MM.1S (cell line): ENCODE measurements around the gene SCO1.
A peak's percentile ranks its signal among the peaks of the same experiment; 100 is the strongest.
"Not testable (repeated sequence)": the region's sequence is repeated elsewhere in the genome, so short reads cannot be mapped to it uniquely, and the experiment has no call there.

Experiments used
- DNase-seq: peaks from one replicate; pipeline ENCODE4 v3.0.0-alpha.2; 2015
- H2AFZ ChIP-seq: fragments of 300-600 bp; sonication (generic); 2 replicates; pipeline ENCODE4 v1.6.0; 2016; ENCODE audit warnings: antibody characterized with exemption, low read length
- H3F3A ChIP-seq: fragments of 300-600 bp; sonication (generic); 2 replicates; pipeline ENCODE4 v1.6.1; 2016; ENCODE audit warnings: mild to moderate bottlenecking, antibody characterized with exemption, low read length, moderate library complexity, mixed read lengths; ENCODE audit not compliant: insufficient read depth
- H3K27ac ChIP-seq: fragments of 300-600 bp; sonication (generic); 2 replicates; pipeline ENCODE4 v1.5.1; 2016; ENCODE audit warnings: mild to moderate bottlenecking, low read length
- H3K27me3 ChIP-seq: fragments of 300-600 bp; sonication (generic); replicated peaks from 2 replicates; pipeline ENCODE4 v1.6.0; 2016; ENCODE audit warnings: low read length; ENCODE audit not compliant: insufficient read depth
- H3K36me3 ChIP-seq: fragments of 300-600 bp; sonication (generic); replicated peaks from 2 replicates; pipeline ENCODE4 v1.6.1; 2016; ENCODE audit warnings: mild to moderate bottlenecking, low read length, mixed read lengths; ENCODE audit not compliant: insufficient read depth
- H3K4me1 ChIP-seq: fragments of 300-600 bp; sonication (generic); 2 replicates; pipeline ENCODE4 v1.6.1; 2016; ENCODE audit warnings: low read length, mixed read lengths
- H3K4me2 ChIP-seq: fragments of 300-600 bp; sonication (generic); 2 replicates; pipeline ENCODE4 v1.6.0; 2016; ENCODE audit warnings: low read depth, low read length
- H3K4me3 ChIP-seq: fragments of 300-600 bp; sonication (generic); 2 replicates; pipeline ENCODE4 v1.5.1; 2016; ENCODE audit warnings: low read length, mixed read lengths
- H3K79me2 ChIP-seq: fragments of 300-600 bp; sonication (generic); 2 replicates; pipeline ENCODE4 v1.6.1; 2016; ENCODE audit warnings: mixed run types, low read length, mixed read lengths
- H3K9ac ChIP-seq: fragments of 300-600 bp; sonication (generic); 2 replicates; pipeline ENCODE4 v1.6.1; 2016; ENCODE audit warnings: low read length, mixed read lengths
- H3K9me2 ChIP-seq: fragments of 300-600 bp; sonication (generic); replicated peaks from 2 replicates; pipeline ENCODE4 v1.6.1; 2016; ENCODE audit warnings: mild to moderate bottlenecking, low read length, mixed read lengths; ENCODE audit not compliant: insufficient read depth
- H3K9me3 ChIP-seq: fragments of 300-600 bp; sonication (generic); replicated peaks from 2 replicates; pipeline ENCODE4 v1.6.1; 2016; ENCODE audit warnings: mild to moderate bottlenecking, low read length, mixed read lengths; ENCODE audit not compliant: insufficient read depth
- H4K20me1 ChIP-seq: fragments of 300-600 bp; sonication (generic); 2 replicates; pipeline ENCODE4 v1.6.1; 2016; ENCODE audit warnings: mild to moderate bottlenecking, low read length, moderate library complexity, mixed read lengths; ENCODE audit not compliant: insufficient read depth
- EZH2 ChIP-seq: fragments of 300-600 bp; sonication (generic); optimal IDR thresholded peaks from 2 replicates; pipeline ENCODE3; 2017; ENCODE audit warnings: low read depth, mild to moderate bottlenecking, antibody characterized with exemption, low read length, mixed read lengths
- EZH2phosphoT487 ChIP-seq: fragments of 300-600 bp; sonication (generic); IDR thresholded peaks from 2 replicates; pipeline ENCODE4 v1.6.1; 2018; ENCODE audit warnings: antibody characterized with exemption, low read length
- TF ChIP-seq, protein P1 (sequence below): fragments of 300-600 bp; sonication (generic); IDR thresholded peaks from 2 replicates; pipeline ENCODE4 v1.5.1; 2016; ENCODE audit warnings: antibody characterized with exemption, low read length, mixed read lengths

The SCO1 gene

DNA sequence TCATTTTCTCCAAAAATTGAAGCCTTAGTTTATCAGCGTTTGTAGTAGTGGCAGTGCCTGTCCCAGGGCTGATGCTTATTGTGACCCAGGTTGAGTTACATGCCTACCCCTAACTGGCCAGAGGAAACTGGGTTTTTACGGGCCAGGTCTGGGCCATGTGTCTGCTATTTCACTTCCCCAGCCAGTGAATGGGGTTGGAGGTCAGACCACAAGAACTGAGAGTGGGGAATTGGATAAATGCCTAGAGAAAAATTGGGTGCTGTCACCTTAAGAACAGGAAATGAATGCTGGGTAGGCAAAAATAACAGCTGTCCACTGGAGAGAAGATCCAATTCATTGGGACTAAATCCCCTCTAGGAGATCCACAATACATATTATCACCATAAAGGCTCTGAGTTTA, 5.2 kb upstream of the SCO1 start:
- H3K9me3 ChIP-seq = no peaks in the 10 kb centered on the region
- no peak overlapping the region for H3K9ac ChIP-seq
- no peaks in the 10 kb centered on the region; the same call in 1 of the 2 replicates for H3K36me3 ChIP-seq
- peaks cover 6% of the 10 kb centered on the region; the same call in 1 of the 2 replicates for H3F3A ChIP-seq
- TF ChIP-seq, protein P1, sequence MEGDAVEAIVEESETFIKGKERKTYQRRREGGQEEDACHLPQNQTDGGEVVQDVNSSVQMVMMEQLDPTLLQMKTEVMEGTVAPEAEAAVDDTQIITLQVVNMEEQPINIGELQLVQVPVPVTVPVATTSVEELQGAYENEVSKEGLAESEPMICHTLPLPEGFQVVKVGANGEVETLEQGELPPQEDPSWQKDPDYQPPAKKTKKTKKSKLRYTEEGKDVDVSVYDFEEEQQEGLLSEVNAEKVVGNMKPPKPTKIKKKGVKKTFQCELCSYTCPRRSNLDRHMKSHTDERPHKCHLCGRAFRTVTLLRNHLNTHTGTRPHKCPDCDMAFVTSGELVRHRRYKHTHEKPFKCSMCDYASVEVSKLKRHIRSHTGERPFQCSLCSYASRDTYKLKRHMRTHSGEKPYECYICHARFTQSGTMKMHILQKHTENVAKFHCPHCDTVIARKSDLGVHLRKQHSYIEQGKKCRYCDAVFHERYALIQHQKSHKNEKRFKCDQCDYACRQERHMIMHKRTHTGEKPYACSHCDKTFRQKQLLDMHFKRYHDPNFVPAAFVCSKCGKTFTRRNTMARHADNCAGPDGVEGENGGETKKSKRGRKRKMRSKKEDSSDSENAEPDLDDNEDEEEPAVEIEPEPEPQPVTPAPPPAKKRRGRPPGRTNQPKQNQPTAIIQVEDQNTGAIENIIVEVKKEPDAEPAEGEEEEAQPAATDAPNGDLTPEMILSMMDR = no peak
- TF ChIP-seq EZH2 (no peak), EZH2phosphoT487 (no peak)
- no peak overlapping the region for H2AFZ ChIP-seq
- H3K4me2 ChIP-seq = no peak overlapping the region
- H3K79me2 ChIP-seq = peaks cover 8% of the 10 kb centered on the region
- no peaks in the 10 kb centered on the region for H3K9me2 ChIP-seq
- H4K20me1 ChIP-seq = no peaks in the 10 kb centered on the region
- peaks cover 9% of the 10 kb centered on the region; the same call in 1 of the 2 replicates for H3K4me1 ChIP-seq
- no peak overlapping the region for H3K27ac ChIP-seq
- no peak overlapping the region for H3K4me3 ChIP-seq
- DNase-seq = no peak
- H3K27me3 ChIP-seq = no peaks in the 10 kb centered on the region

GRCh38 chr17:10699856-10700255, 2.5 kb upstream of the SCO1 start:
- no peaks in the 10 kb centered on the region for H3K9me2 ChIP-seq
- no peak overlapping the region for H3K4me3 ChIP-seq
- peaks cover 12% of the 10 kb centered on the region for H3F3A ChIP-seq
- no peak overlapping the region for H3K4me2 ChIP-seq
- peaks cover 9% of the 10 kb centered on the region; the same call in 1 of the 2 replicates for H3K4me1 ChIP-seq
- no peak overlapping the region for H3K9ac ChIP-seq
- no peaks in the 10 kb centered on the region for H3K27me3 ChIP-seq
- no peak overlapping the region for H3K27ac ChIP-seq
- H4K20me1 ChIP-seq = no peaks in the 10 kb centered on the region
- TF ChIP-seq EZH2 (no peak), EZH2phosphoT487 (no peak)
- TF ChIP-seq, protein P1 = no peak
- H3K36me3 ChIP-seq = 0 out of 2 replicates have a peak, but pooled peaks cover 4% of the 10 kb centered on the region
- no peaks in the 10 kb centered on the region for H3K9me3 ChIP-seq
- H3K79me2 ChIP-seq = peaks cover 33% of the 10 kb centered on the region
- DNase-seq = no peak
- no peak overlapping the region for H2AFZ ChIP-seq

- Histone ChIP-seq H3K9me2 (no peaks in the 10 kb centered on the region), H3K9me3 (no peaks in the 10 kb centered on the region), H3K4me3 (peak overlapping the region; percentile 90), H4K20me1 (no peaks in the 10 kb centered on the region), H3K79me2 (peaks cover 45% of the 10 kb centered on the region), H3K27ac (peak overlapping the region; percentile 59; the same call in 1 of the 2 replicates), H3F3A (peaks cover 12% of the 10 kb centered on the region), H3K27me3 (no peaks in the 10 kb centered on the region), H3K9ac (peak overlapping the region; percentile 78), H3K4me2 (peak overlapping the region; percentile 77), H3K4me1 (peaks cover 9% of the 10 kb centered on the region; the same call in 1 of the 2 replicates), H3K36me3 (peaks cover 4% of the 10 kb centered on the region; the same call in 1 of the 2 replicates), H2AFZ (peak overlapping the region; percentile 93)
- no peak for DNase-seq
- TF ChIP-seq EZH2phosphoT487 (no peak), EZH2 (no peak)
- TF ChIP-seq, protein P1 = no peak
Observed at GRCh38 chr17:10698096-10698818, 924 bp upstream of the SCO1 start.

DNA sequence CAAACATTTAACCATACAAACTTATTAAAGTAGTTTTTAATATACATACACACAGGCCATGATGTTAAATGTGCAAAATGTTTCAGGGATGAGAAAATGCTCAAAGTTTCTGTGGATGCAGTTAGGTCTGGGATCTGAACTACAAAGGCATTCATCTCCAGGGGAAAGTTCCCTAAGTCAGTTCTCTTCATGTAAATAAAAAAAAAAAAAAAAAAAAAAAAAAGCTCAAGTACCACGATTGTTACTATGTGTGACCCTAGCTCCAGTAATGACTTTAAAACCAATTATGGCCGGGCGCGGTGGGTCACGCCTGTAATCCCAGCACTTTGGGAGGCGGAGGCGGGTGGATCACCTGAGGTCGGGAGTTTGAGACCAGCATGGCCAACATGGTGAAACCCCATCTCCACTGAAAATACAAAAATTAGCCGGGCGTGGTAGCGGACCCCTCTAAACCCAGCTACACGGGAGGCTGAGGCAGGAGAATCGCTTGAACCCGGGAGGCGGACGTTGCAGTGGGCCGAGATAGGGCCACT, 1.4 kb downstream of the SCO1 start:
- Histone ChIP-seq H3K9ac (peak overlapping the region; percentile 78; the same call in 1 of the 2 replicates), H3K4me3 (peak overlapping the region; percentile 90), H3F3A (peaks cover 12% of the 10 kb centered on the region), H3K4me2 (peak overlapping the region; percentile 62; the same call in 1 of the 2 replicates), H3K79me2 (peaks cover 58% of the 10 kb centered on the region)
- not testable (repeated sequence) for H4K20me1 ChIP-seq, DNase-seq, H3K9me3 ChIP-seq, H3K9me2 ChIP-seq, H3K4me1 ChIP-seq, H2AFZ ChIP-seq, H3K36me3 ChIP-seq, H3K27me3 ChIP-seq, H3K27ac ChIP-seq
